ENCODE data around the gene ZNF528.

The ZNF528 gene

GRCh38 chr19:52397310-52398080, at the start of gene ZNF528:
Gene ZNF528, plus strand, starts transcription at chr19:52397849. Its CDS starts 4,165 bp downstream, at chr19:52402014.
- H3K9ac ChIP-seq (ENCODE audit: low read depth, low read length) = peak within 1 kb of the TSS; percentile 49
- H3K9me3 ChIP-seq (ENCODE audit: control insufficient read depth, insufficient read depth, low read length) = peaks cover 22% of the 10 kb centered on the region
- no peak within 1 kb of the TSS for H3K27ac ChIP-seq (ENCODE audit: low read depth, low read length)
- no peaks in the 10 kb centered on the region for H3K27me3 ChIP-seq (ENCODE audit: control insufficient read depth, insufficient read depth, low read length)
- peaks cover 10% of the 10 kb centered on the region for H3K36me3 ChIP-seq (ENCODE audit: control insufficient read depth, insufficient read depth, low read length)
- peak within 1 kb of the TSS; percentile 73 for H3K4me3 ChIP-seq (ENCODE audit: low read depth, low read length)
- no peaks in the 10 kb centered on the region for H3K4me1 ChIP-seq (ENCODE audit: control insufficient read depth, insufficient read depth, low read length)

GRCh38 chr19:52351512-52351911, 46.1 kb upstream of the ZNF528 start:
- Histone ChIP-seq H3K4me3 (ENCODE audit: low read depth, low read length) (no peak overlapping the region), H3K27me3 (ENCODE audit: control insufficient read depth, insufficient read depth, low read length) (no peaks in the 10 kb centered on the region), H3K36me3 (ENCODE audit: control insufficient read depth, insufficient read depth, low read length) (peaks cover 47% of the 10 kb centered on the region), H3K9me3 (ENCODE audit: control insufficient read depth, insufficient read depth, low read length) (peaks cover 26% of the 10 kb centered on the region), H3K4me1 (ENCODE audit: control insufficient read depth, insufficient read depth, low read length) (no peaks in the 10 kb centered on the region), H3K9ac (ENCODE audit: low read depth, low read length) (no peak overlapping the region), H3K27ac (ENCODE audit: low read depth, low read length) (no peak overlapping the region)

DNA sequence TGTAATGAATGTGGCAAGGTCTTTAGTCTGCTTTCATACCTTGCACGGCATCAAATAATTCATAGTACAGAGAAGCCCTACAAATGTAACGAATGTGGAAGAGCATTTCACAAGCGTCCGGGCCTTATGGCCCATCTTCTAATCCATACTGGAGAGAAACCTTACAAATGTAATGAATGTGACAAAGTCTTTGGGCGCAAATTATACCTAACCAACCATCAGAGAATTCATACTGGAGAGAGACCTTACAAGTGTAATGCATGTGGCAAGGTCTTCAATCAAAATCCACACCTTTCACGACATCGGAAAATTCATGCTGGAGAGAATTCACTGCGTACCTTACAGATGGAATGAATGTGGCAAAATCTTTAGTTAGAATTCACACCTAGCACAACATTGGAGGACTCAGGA, 31.2 kb upstream of the ZNF528 start:
- H3K9me3 ChIP-seq (ENCODE audit: control insufficient read depth, insufficient read depth, low read length) = peaks cover 53% of the 10 kb centered on the region
- no peaks in the 10 kb centered on the region for H3K27me3 ChIP-seq (ENCODE audit: control insufficient read depth, insufficient read depth, low read length)
- H3K9ac ChIP-seq (ENCODE audit: low read depth, low read length) = no peak overlapping the region
- no peak overlapping the region for H3K4me3 ChIP-seq (ENCODE audit: low read depth, low read length)
- no peaks in the 10 kb centered on the region for H3K4me1 ChIP-seq (ENCODE audit: control insufficient read depth, insufficient read depth, low read length)
- no peak overlapping the region for H3K27ac ChIP-seq (ENCODE audit: low read depth, low read length)
- H3K36me3 ChIP-seq (ENCODE audit: control insufficient read depth, insufficient read depth, low read length) = peaks cover 17% of the 10 kb centered on the region

GRCh38 chr19:52369559-52370340, 27.9 kb upstream of the ZNF528 start, which contains the start of gene ZNF880:
Gene ZNF880, plus strand, starts transcription at chr19:52369923. Its CDS starts 43 bp downstream, at chr19:52369966.
- H3K36me3 ChIP-seq (ENCODE audit: control insufficient read depth, insufficient read depth, low read length) = peaks cover 31% of the 10 kb centered on the region
- no peak within 1 kb of the TSS for H3K27ac ChIP-seq (ENCODE audit: low read depth, low read length)
- H3K9me3 ChIP-seq (ENCODE audit: control insufficient read depth, insufficient read depth, low read length) = peaks cover 41% of the 10 kb centered on the region
- H3K27me3 ChIP-seq (ENCODE audit: control insufficient read depth, insufficient read depth, low read length) = no peaks in the 10 kb centered on the region
- peak within 1 kb of the TSS; percentile 94 for H3K9ac ChIP-seq (ENCODE audit: low read depth, low read length)
- no peaks in the 10 kb centered on the region for H3K4me1 ChIP-seq (ENCODE audit: control insufficient read depth, insufficient read depth, low read length)
- H3K4me3 ChIP-seq (ENCODE audit: low read depth, low read length) = peak within 1 kb of the TSS; percentile 83

GRCh38 chr19:52370341-52370710, 27.3 kb upstream of the ZNF528 start:
- H3K9ac ChIP-seq (ENCODE audit: low read depth, low read length) = peak overlapping the region; percentile 94
- H3K27ac ChIP-seq (ENCODE audit: low read depth, low read length) = no peak overlapping the region
- peak overlapping the region; percentile 83 for H3K4me3 ChIP-seq (ENCODE audit: low read depth, low read length)
- H3K4me1 ChIP-seq (ENCODE audit: control insufficient read depth, insufficient read depth, low read length) = no peaks in the 10 kb centered on the region
- H3K9me3 ChIP-seq (ENCODE audit: control insufficient read depth, insufficient read depth, low read length) = peaks cover 37% of the 10 kb centered on the region
- peaks cover 32% of the 10 kb centered on the region for H3K36me3 ChIP-seq (ENCODE audit: control insufficient read depth, insufficient read depth, low read length)
- no peaks in the 10 kb centered on the region for H3K27me3 ChIP-seq (ENCODE audit: control insufficient read depth, insufficient read depth, low read length)

- no peak overlapping the region for H3K9ac ChIP-seq (ENCODE audit: low read depth, low read length)
- H3K9me3 ChIP-seq (ENCODE audit: control insufficient read depth, insufficient read depth, low read length) = peaks cover 20% of the 10 kb centered on the region; the same call in 1 of the 2 replicates
- H3K4me1 ChIP-seq (ENCODE audit: control insufficient read depth, insufficient read depth, low read length) = no peaks in the 10 kb centered on the region
- no peaks in the 10 kb centered on the region for H3K27me3 ChIP-seq (ENCODE audit: control insufficient read depth, insufficient read depth, low read length)
- peaks cover 4% of the 10 kb centered on the region; the same call in 1 of the 2 replicates for H3K36me3 ChIP-seq (ENCODE audit: control insufficient read depth, insufficient read depth, low read length)
- no peak overlapping the region for H3K27ac ChIP-seq (ENCODE audit: low read depth, low read length)
- no peak overlapping the region for H3K4me3 ChIP-seq (ENCODE audit: low read depth, low read length)
Observed at GRCh38 chr19:52391135-52391534, 6.5 kb upstream of the ZNF528 start.

GRCh38 chr19:52398081-52398441, 412 bp downstream of the ZNF528 start:
- Histone ChIP-seq H3K4me3 (ENCODE audit: low read depth, low read length) (peak overlapping the region; percentile 73), H3K27ac (ENCODE audit: low read depth, low read length) (no peak overlapping the region), H3K4me1 (ENCODE audit: control insufficient read depth, insufficient read depth, low read length) (no peaks in the 10 kb centered on the region), H3K9ac (ENCODE audit: low read depth, low read length) (peak overlapping the region; percentile 44; the same call in 1 of the 2 replicates), H3K9me3 (ENCODE audit: control insufficient read depth, insufficient read depth, low read length) (peaks cover 23% of the 10 kb centered on the region), H3K27me3 (ENCODE audit: control insufficient read depth, insufficient read depth, low read length) (no peaks in the 10 kb centered on the region), H3K36me3 (ENCODE audit: control insufficient read depth, insufficient read depth, low read length) (peaks cover 10% of the 10 kb centered on the region)

DNA sequence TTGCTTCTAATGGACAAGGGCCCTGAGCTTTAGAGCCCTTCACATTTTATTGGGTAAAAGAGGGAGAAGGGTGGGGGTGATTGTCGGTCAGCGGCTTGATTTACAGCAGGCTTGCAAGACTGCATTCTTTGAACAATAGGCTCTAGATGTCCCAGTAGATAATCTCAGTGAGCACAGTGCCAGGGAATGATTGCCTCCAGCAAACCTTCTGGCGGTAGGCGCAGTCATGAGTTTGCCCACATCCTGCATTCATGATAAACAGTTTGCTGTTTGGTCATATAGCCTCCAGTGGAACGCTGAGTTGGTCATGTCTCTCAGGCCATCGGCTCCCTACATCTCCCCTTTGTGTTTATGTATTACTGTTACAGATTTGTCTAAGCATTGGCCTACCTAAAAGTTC, 12.6 kb downstream of the ZNF528 start:
- no peak overlapping the region for H3K9ac ChIP-seq (ENCODE audit: low read depth, low read length)
- H3K27me3 ChIP-seq (ENCODE audit: control insufficient read depth, insufficient read depth, low read length) = no peaks in the 10 kb centered on the region
- H3K4me3 ChIP-seq (ENCODE audit: low read depth, low read length) = no peak overlapping the region
- peaks cover 83% of the 10 kb centered on the region for H3K9me3 ChIP-seq (ENCODE audit: control insufficient read depth, insufficient read depth, low read length)
- H3K36me3 ChIP-seq (ENCODE audit: control insufficient read depth, insufficient read depth, low read length) = peaks cover 9% of the 10 kb centered on the region; the same call in 1 of the 2 replicates
- H3K4me1 ChIP-seq (ENCODE audit: control insufficient read depth, insufficient read depth, low read length) = no peaks in the 10 kb centered on the region
- H3K27ac ChIP-seq (ENCODE audit: low read depth, low read length) = no peak overlapping the region

GRCh38 chr19:52415711-52416110, 18.1 kb downstream of the ZNF528 start:
- H3K27me3 ChIP-seq (ENCODE audit: control insufficient read depth, insufficient read depth, low read length) = no peaks in the 10 kb centered on the region
- H3K36me3 ChIP-seq (ENCODE audit: control insufficient read depth, insufficient read depth, low read length) = no peaks in the 10 kb centered on the region
- no peak overlapping the region for H3K27ac ChIP-seq (ENCODE audit: low read depth, low read length)
- peaks cover 83% of the 10 kb centered on the region for H3K9me3 ChIP-seq (ENCODE audit: control insufficient read depth, insufficient read depth, low read length)
- H3K4me3 ChIP-seq (ENCODE audit: low read depth, low read length) = no peak overlapping the region
- no peak overlapping the region for H3K9ac ChIP-seq (ENCODE audit: low read depth, low read length)
- H3K4me1 ChIP-seq (ENCODE audit: control insufficient read depth, insufficient read depth, low read length) = no peaks in the 10 kb centered on the region

- H3K9me3 ChIP-seq (ENCODE audit: control insufficient read depth, insufficient read depth, low read length) = peaks cover 51% of the 10 kb centered on the region
- no peaks in the 10 kb centered on the region for H3K36me3 ChIP-seq (ENCODE audit: control insufficient read depth, insufficient read depth, low read length)
- no peak within 1 kb of the TSS for H3K4me3 ChIP-seq (ENCODE audit: low read depth, low read length)
- H3K27ac ChIP-seq (ENCODE audit: low read depth, low read length) = no peak within 1 kb of the TSS
- no peaks in the 10 kb centered on the region for H3K4me1 ChIP-seq (ENCODE audit: control insufficient read depth, insufficient read depth, low read length)
- no peaks in the 10 kb centered on the region for H3K27me3 ChIP-seq (ENCODE audit: control insufficient read depth, insufficient read depth, low read length)
- no peak within 1 kb of the TSS for H3K9ac ChIP-seq (ENCODE audit: low read depth, low read length)
Observed at GRCh38 chr19:52428937-52429336, 31.3 kb downstream of the ZNF528 start, which contains the start of gene ZNF534. Gene ZNF534, plus strand, starts transcription at chr19:52429148. Its CDS starts 2,327 bp downstream, at chr19:52431475.

GRCh38 chr19:52442179-52442578, 44.5 kb downstream of the ZNF528 start:
- H3K9me3 ChIP-seq (ENCODE audit: control insufficient read depth, insufficient read depth, low read length) = peaks cover 62% of the 10 kb centered on the region
- H3K4me3 ChIP-seq (ENCODE audit: low read depth, low read length) = no peak overlapping the region
- no peak overlapping the region for H3K9ac ChIP-seq (ENCODE audit: low read depth, low read length)
- no peaks in the 10 kb centered on the region for H3K36me3 ChIP-seq (ENCODE audit: control insufficient read depth, insufficient read depth, low read length)
- H3K27me3 ChIP-seq (ENCODE audit: control insufficient read depth, insufficient read depth, low read length) = no peaks in the 10 kb centered on the region
- H3K27ac ChIP-seq (ENCODE audit: low read depth, low read length) = no peak overlapping the region
- H3K4me1 ChIP-seq (ENCODE audit: control insufficient read depth, insufficient read depth, low read length) = no peaks in the 10 kb centered on the region

All from HUES48 (cell line).